HepG2 (cell line): ENCODE results near the gene PRMT7. TPM values are rescaled to one million over a fixed set of nuclear protein-coding genes. Genes with fewer than 3 reads are reported as not detected.
A peak's percentile ranks its signal among the peaks of the same experiment; 100 is the strongest.

Source experiments
- AKNA ChIP-seq: sonication (generic); formaldehyde crosslinking; IDR thresholded peaks from 2 replicates; pipeline ENCODE4 v1.4.0; 2020; ENCODE audit warnings: missing genetic modification reagents, borderline replicate concordance
- EP300 ChIP-seq, 3 experiments: sonication (generic) in 1 of 3; formaldehyde crosslinking in 1 of 3; IDR thresholded peaks; 2 replicates each; pipeline versions ENCODE4 v1.5.1 to v1.6.1; 2011 to 2020; ENCODE audit warnings: low read depth in 2 of 3, low read length in 2 of 3, borderline replicate concordance in 1 of 3, improper control_type of control experiment in 1 of 3, mild to moderate bottlenecking in 1 of 3, missing genetic modification reagents in 1 of 3, moderate library complexity in 1 of 3
- HNRNPLL ChIP-seq: fragments of 200-400 bp; formaldehyde crosslinking; IDR thresholded peaks from 2 replicates; pipeline ENCODE4 v1.6.1; 2017; ENCODE audit warnings: mild to moderate bottlenecking, low read depth, low read length; ENCODE audit not compliant: poor library complexity, severe bottlenecking
- KLF12 ChIP-seq: sonication (generic); formaldehyde crosslinking; IDR thresholded peaks from 2 replicates; pipeline ENCODE4 v1.4.0; 2020; ENCODE audit warnings: missing genetic modification reagents, borderline replicate concordance
- KLF16 ChIP-seq, 2 experiments: sonication (generic) in 1 of 2; formaldehyde crosslinking in 1 of 2; IDR thresholded peaks; 2 replicates each; pipeline versions ENCODE4 v1.6.1 to v1.8.0; 2016 to 2023; ENCODE audit warnings: missing genetic modification reagents in 2 of 2, missing compliant biosample characterization in 1 of 2
- MED13 ChIP-seq: sonication (generic); formaldehyde crosslinking; IDR thresholded peaks from 2 replicates; pipeline ENCODE4 v1.5.0; 2020; ENCODE audit warnings: missing genetic modification reagents
- PBX2 ChIP-seq: IDR thresholded peaks from 2 replicates; pipeline ENCODE4 v1.6.1; 2016; ENCODE audit warnings: control low read depth
- REL ChIP-seq: sonication (generic); formaldehyde crosslinking; conservative IDR thresholded peaks from 2 replicates; pipeline ENCODE4 v1.8.0; 2022; ENCODE audit warnings: mild to moderate bottlenecking, missing genetic modification reagents, moderate library complexity
- ZBTB44 ChIP-seq: sonication (generic); formaldehyde crosslinking; IDR thresholded peaks from 2 replicates; pipeline ENCODE4 v1.4.0; 2020; ENCODE audit warnings: missing genetic modification reagents
- ZHX1 ChIP-seq: sonication (generic); formaldehyde crosslinking; IDR thresholded peaks from 2 replicates; pipeline ENCODE4 v1.8.1; 2022; ENCODE audit warnings: low read depth, mild to moderate bottlenecking, missing genetic modification reagents
- ZNF7 ChIP-seq: IDR thresholded peaks from 2 replicates; pipeline ENCODE4 v1.6.1; 2016; ENCODE audit warnings: missing biosample characterization, missing genetic modification reagents
- ZSCAN25 ChIP-seq: sonication (generic); formaldehyde crosslinking; IDR thresholded peaks from 2 replicates; pipeline ENCODE4 v1.8.0; 2022; ENCODE audit warnings: mild to moderate bottlenecking, missing genetic modification reagents
- polyA plus RNA-seq, 8 experiments: library from polyadenylated mRNA; depleted of rRNA in 3 of 8; stranded (reverse) in 7 of 8; unstranded in 1 of 8; fragments of >200 nt; fragmentation: Illumina TruSeq in 4 of 8; extraction: Trizol in 4 of 8; gene quantifications; 2 replicates each; pipeline versions ENCODE4 v1.2.1 to v1.2.3, GENCODE V29; 2011 to 2016; ENCODE audit warnings: low read depth in 4 of 8, missing spikeins in 1 of 8, mixed read lengths in 1 of 8; ENCODE audit not compliant: insufficient read depth in 1 of 8
- total RNA-seq, 5 experiments: library from RNA; depleted of rRNA; stranded (reverse); fragments of >200 nt; fragmentation: Illumina TruSeq; extraction: Trizol; gene quantifications; 2 replicates each; pipeline ENCODE4 v1.2.3, GENCODE V29; 2016; ENCODE audit warnings: low read depth in 1 of 5

Gene PRMT7
- total and polyA plus RNA-seq, 2 of the 13 experiments (the other 11 are each of a cell fraction or from before 2014, with no cell fraction given), result 47.5 to 55.0 TPM

GRCh38 chr16:68310774-68311511, at the start of gene PRMT7, which contains the start of gene SLC7A6OS (continued):
- no peak for TF ChIP-seq PBX2
- peak; percentile 96 for TF ChIP-seq ZHX1 (CRISPR knock-in tag)
- TF ChIP-seq ZSCAN25 (CRISPR knock-in tag), result peak; percentile 90
- TF ChIP-seq KLF12 (CRISPR knock-in tag), result peak; percentile 99
- peak; percentile 94 for TF ChIP-seq HNRNPLL
- TF ChIP-seq ZBTB44 (CRISPR knock-in tag), result peak; percentile 97
- TF ChIP-seq MED13 (CRISPR knock-in tag), result peak; percentile 99
- peak; percentile 99 to 100 for TF ChIP-seq KLF16 (CRISPR knock-in tag; IDR thresholded peaks at IDR 0.05)
- TF ChIP-seq EP300 (IDR thresholded peaks at IDR 0.05; ENCODE audit: low read depth in 2 of 2, low read length in 2 of 2), result peak in 1 of 2 experiments; percentile 16; a peak in 1 of 4 replicates
- peak; percentile 85 for TF ChIP-seq EP300 (CRISPR knock-in tag; IDR thresholded peaks at IDR 0.05; ENCODE audit: borderline replicate concordance)
- peak; percentile 100 for TF ChIP-seq REL
- TF ChIP-seq ZNF7 (CRISPR knock-in tag), result 0 out of 2 replicates have a peak, but pooled peaks have one; percentile 56
- peak; percentile 99 for TF ChIP-seq AKNA (CRISPR knock-in tag)
